Astrocyte (in vitro differentiated cells and primary cell): ENCODE measurements around the gene SPSB2. TPM values are rescaled to one million over a fixed set of nuclear protein-coding genes. Genes with fewer than 3 reads are reported as not detected.

ENCODE experiments used
- DNase-seq: peaks from one replicate; pipeline ENCODE4 v3.0.0-alpha.2; 2010; ENCODE audit warnings: low read depth
- FAIRE-seq: peaks from 2 replicates; lab custom pipeline; 2011; peaks lifted over from hg19 to GRCh38; lab: Jason Lieb, UNC
- H2AFZ ChIP-seq: 2 replicates; pipeline ENCODE4 v1.6.0; 2012; ENCODE audit warnings: low read depth, low read length, inconsistent platforms
- H3K27ac ChIP-seq: 2 replicates; pipeline ENCODE4 v1.5.1; 2011; ENCODE audit warnings: low read depth, low read length, inconsistent platforms
- H3K27me3 ChIP-seq: 2 replicates; pipeline ENCODE4 v1.6.0; 2011; ENCODE audit warnings: low read length, inconsistent platforms; ENCODE audit not compliant: insufficient read depth
- H3K36me3 ChIP-seq: 2 replicates; pipeline ENCODE4 v1.5.1; 2011; ENCODE audit warnings: low read length, inconsistent platforms; ENCODE audit not compliant: insufficient read depth
- H3K4me1 ChIP-seq: 2 replicates; pipeline ENCODE4 v1.5.1; 2011; ENCODE audit warnings: low read length, inconsistent platforms; ENCODE audit not compliant: insufficient read depth
- H3K4me2 ChIP-seq: 2 replicates; pipeline ENCODE4 v1.6.0; 2012; ENCODE audit warnings: low read length, inconsistent platforms
- H3K4me3 ChIP-seq: 2 replicates; pipeline ENCODE4 v1.5.1; 2011; ENCODE audit warnings: low read depth, mild to moderate bottlenecking, low read length, inconsistent platforms; ENCODE audit not compliant: insufficient read depth
- H3K79me2 ChIP-seq: 2 replicates; pipeline ENCODE4 v1.6.0; 2012; ENCODE audit warnings: mild to moderate bottlenecking, low read length, inconsistent platforms; ENCODE audit not compliant: insufficient read depth
- H3K9ac ChIP-seq: 2 replicates; pipeline ENCODE4 v1.6.0; 2012; ENCODE audit warnings: mild to moderate bottlenecking, low read length, inconsistent platforms
- H3K9me3 ChIP-seq: 2 replicates; pipeline ENCODE4 v1.5.1; 2012; ENCODE audit warnings: low read depth, mild to moderate bottlenecking, low read length, inconsistent platforms; ENCODE audit not compliant: insufficient read depth
- H4K20me1 ChIP-seq: 2 replicates; pipeline ENCODE4 v1.6.0; 2012; ENCODE audit warnings: low read length, inconsistent platforms; ENCODE audit not compliant: insufficient read depth
- H3K27ac Mint-ChIP-seq: one replicate; pipeline ENCODE4 v1.8.0; 2021; ENCODE audit warnings: mild to moderate bottlenecking, mixed read lengths; ENCODE audit not compliant: unreplicated experiment
- H3K27me3 Mint-ChIP-seq: one replicate; pipeline ENCODE4 v1.8.0; 2021; ENCODE audit warnings: low read depth, mixed read lengths; ENCODE audit not compliant: unreplicated experiment
- H3K36me3 Mint-ChIP-seq: one replicate; pipeline ENCODE4 v1.8.0; 2021; ENCODE audit warnings: low read depth, mixed read lengths; ENCODE audit not compliant: unreplicated experiment
- H3K4me1 Mint-ChIP-seq: one replicate; pipeline ENCODE4 v1.8.0; 2021; ENCODE audit warnings: low read depth, mixed read lengths; ENCODE audit not compliant: unreplicated experiment
- H3K4me3 Mint-ChIP-seq: one replicate; pipeline ENCODE4 v1.8.0; 2021; ENCODE audit warnings: mild to moderate bottlenecking, moderate library complexity, mixed read lengths; ENCODE audit not compliant: unreplicated experiment
- H3K9me3 Mint-ChIP-seq: one replicate; pipeline ENCODE4 v1.8.0; 2021; ENCODE audit warnings: mild to moderate bottlenecking, mixed read lengths; ENCODE audit not compliant: unreplicated experiment
- EZH2 ChIP-seq: IDR thresholded peaks from 2 replicates; pipeline ENCODE4 v1.6.1; 2012; ENCODE audit warnings: mild to moderate bottlenecking, low read length, inconsistent platforms; ENCODE audit not compliant: insufficient read depth
- total RNA-seq: library from RNA; stranded (reverse); gene quantifications from 2 replicates; pipeline ENCODE4 v1.2.1, GENCODE V29; 2021
- TF ChIP-seq, protein P1 (sequence below): IDR thresholded peaks from 2 replicates; pipeline ENCODE4 v1.5.1; 2011; ENCODE audit warnings: low read depth, mild to moderate bottlenecking, inconsistent platforms, low read length, moderate library complexity; ENCODE audit not compliant: insufficient read depth

The SPSB2 gene
- total RNA-seq, 1 donor from 2014 or later = 4.9 TPM

GRCh38 chr12:6834254-6834653 lies 38.8 kb downstream of the SPSB2 start:
- TF ChIP-seq, protein P1, sequence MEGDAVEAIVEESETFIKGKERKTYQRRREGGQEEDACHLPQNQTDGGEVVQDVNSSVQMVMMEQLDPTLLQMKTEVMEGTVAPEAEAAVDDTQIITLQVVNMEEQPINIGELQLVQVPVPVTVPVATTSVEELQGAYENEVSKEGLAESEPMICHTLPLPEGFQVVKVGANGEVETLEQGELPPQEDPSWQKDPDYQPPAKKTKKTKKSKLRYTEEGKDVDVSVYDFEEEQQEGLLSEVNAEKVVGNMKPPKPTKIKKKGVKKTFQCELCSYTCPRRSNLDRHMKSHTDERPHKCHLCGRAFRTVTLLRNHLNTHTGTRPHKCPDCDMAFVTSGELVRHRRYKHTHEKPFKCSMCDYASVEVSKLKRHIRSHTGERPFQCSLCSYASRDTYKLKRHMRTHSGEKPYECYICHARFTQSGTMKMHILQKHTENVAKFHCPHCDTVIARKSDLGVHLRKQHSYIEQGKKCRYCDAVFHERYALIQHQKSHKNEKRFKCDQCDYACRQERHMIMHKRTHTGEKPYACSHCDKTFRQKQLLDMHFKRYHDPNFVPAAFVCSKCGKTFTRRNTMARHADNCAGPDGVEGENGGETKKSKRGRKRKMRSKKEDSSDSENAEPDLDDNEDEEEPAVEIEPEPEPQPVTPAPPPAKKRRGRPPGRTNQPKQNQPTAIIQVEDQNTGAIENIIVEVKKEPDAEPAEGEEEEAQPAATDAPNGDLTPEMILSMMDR = no peak
- TF ChIP-seq EZH2 = no peak
- H3K4me1 Mint-ChIP-seq = no peaks in the 10 kb centered on the region
- no peak overlapping the region for H3K9ac ChIP-seq
- no peak for DNase-seq
- H3K4me2 ChIP-seq = no peak overlapping the region
- peaks cover 35% of the 10 kb centered on the region for H3K36me3 ChIP-seq
- peaks cover 27% of the 10 kb centered on the region for H4K20me1 ChIP-seq
- H3K27me3 Mint-ChIP-seq = no peaks in the 10 kb centered on the region
- no peak for FAIRE-seq
- H3K79me2 ChIP-seq = peaks cover 16% of the 10 kb centered on the region
- no peak overlapping the region for H3K27ac ChIP-seq
- no peak overlapping the region for H3K4me3 ChIP-seq
- peaks cover 10% of the 10 kb centered on the region for H3K36me3 Mint-ChIP-seq
- peaks cover 6% of the 10 kb centered on the region for H3K4me1 ChIP-seq
- H3K27me3 ChIP-seq = no peaks in the 10 kb centered on the region
- H3K4me3 Mint-ChIP-seq = no peak overlapping the region
- no peak overlapping the region for H3K27ac Mint-ChIP-seq
- no peaks in the 10 kb centered on the region for H3K9me3 Mint-ChIP-seq
- H3K9me3 ChIP-seq = no peaks in the 10 kb centered on the region
- no peak overlapping the region for H2AFZ ChIP-seq

- H3K4me1 ChIP-seq = peaks cover 6% of the 10 kb centered on the region
- Mint-ChIP-seq H3K36me3 (peaks cover 6% of the 10 kb centered on the region), H3K9me3 (no peaks in the 10 kb centered on the region), H3K4me1 (no peaks in the 10 kb centered on the region), H3K27me3 (no peaks in the 10 kb centered on the region), H3K4me3 (no peak overlapping the region), H3K27ac (no peak overlapping the region)
- peaks cover 24% of the 10 kb centered on the region for H3K79me2 ChIP-seq
- DNase-seq = no peak
- no peak overlapping the region for H3K27ac ChIP-seq
- no peaks in the 10 kb centered on the region for H3K27me3 ChIP-seq
- H3K4me2 ChIP-seq = no peak overlapping the region
- H3K9ac ChIP-seq = no peak overlapping the region
- H2AFZ ChIP-seq = no peak overlapping the region
- TF ChIP-seq, protein P1 = no peak
- no peak for TF ChIP-seq EZH2
- H3K4me3 ChIP-seq = no peak overlapping the region
- no peak for FAIRE-seq
- H3K9me3 ChIP-seq = no peaks in the 10 kb centered on the region
- H4K20me1 ChIP-seq = peaks cover 24% of the 10 kb centered on the region
- H3K36me3 ChIP-seq = peaks cover 30% of the 10 kb centered on the region
Measured at GRCh38 chr12:6833189-6833890, 39.8 kb downstream of the SPSB2 start.

DNA sequence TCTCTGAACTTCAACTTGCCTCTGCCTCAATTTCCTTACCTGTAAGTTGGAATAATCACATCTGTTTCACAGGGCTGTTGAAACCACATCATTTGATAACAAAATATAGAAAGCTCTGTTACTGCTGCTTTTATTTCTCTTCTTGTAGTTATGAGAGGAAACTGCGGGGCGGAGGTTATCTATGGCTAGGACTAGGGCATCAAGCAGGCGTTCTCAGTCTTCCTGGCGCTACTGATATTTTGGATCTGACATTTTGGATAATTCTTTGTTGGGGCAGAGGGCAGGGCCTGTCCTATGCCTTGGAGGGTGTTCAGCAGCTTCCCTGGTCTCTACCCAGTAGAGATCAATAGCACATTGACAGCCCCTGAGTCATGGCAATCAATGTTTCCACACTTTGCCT lies 41.0 kb downstream of the SPSB2 start:
- peaks cover 6% of the 10 kb centered on the region for H3K36me3 Mint-ChIP-seq
- H3K9me3 ChIP-seq = no peaks in the 10 kb centered on the region
- no peak overlapping the region for H3K27ac Mint-ChIP-seq
- no peak overlapping the region for H3K4me3 ChIP-seq
- H3K9me3 Mint-ChIP-seq = no peaks in the 10 kb centered on the region
- peaks cover 5% of the 10 kb centered on the region for H3K4me1 Mint-ChIP-seq
- H3K27ac ChIP-seq = no peak overlapping the region
- H3K36me3 ChIP-seq = peaks cover 25% of the 10 kb centered on the region
- H3K4me3 Mint-ChIP-seq = no peak overlapping the region
- no peak for FAIRE-seq
- H3K27me3 Mint-ChIP-seq = no peaks in the 10 kb centered on the region
- H3K4me2 ChIP-seq = no peak overlapping the region
- H3K27me3 ChIP-seq = no peaks in the 10 kb centered on the region
- no peak for DNase-seq
- no peak overlapping the region for H3K9ac ChIP-seq
- TF ChIP-seq EZH2 = no peak
- TF ChIP-seq, protein P1 = no peak
- H2AFZ ChIP-seq = no peak overlapping the region
- peaks cover 29% of the 10 kb centered on the region for H3K79me2 ChIP-seq
- H4K20me1 ChIP-seq = peaks cover 23% of the 10 kb centered on the region
- peaks cover 12% of the 10 kb centered on the region for H3K4me1 ChIP-seq
